ENCODE data around the gene SMYD3. TPM values are rescaled to one million over a fixed set of nuclear protein-coding genes. Genes with fewer than 3 reads are reported as not detected.

Gene SMYD3
- total RNA-seq, 2 donors from 2014 or later, result 13.5 to 20.8 TPM

DNA sequence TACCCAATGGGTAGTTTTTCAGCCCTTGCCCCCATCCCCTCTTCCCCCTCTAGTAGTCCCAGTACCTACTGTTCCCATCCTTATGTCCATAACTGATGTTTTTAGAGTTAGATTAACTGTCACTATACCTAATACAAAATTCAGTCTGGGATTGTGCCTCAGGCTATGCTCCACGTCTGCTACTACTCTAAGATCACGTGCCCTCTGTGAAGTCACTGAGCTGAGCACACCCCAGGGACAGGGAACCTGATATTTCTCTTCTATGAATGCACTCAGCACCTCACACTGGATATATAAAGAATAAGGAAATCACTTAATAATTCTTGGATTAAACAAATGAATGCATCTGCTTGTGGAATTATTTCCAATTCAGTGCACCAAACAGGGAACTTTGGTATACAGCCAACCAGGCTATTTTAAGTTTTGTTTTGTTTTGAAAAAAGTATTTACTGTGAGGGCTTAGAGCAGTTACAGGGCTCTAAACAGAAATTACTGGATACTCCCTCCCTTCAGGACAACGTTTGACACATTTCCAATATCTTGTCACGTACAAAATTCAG lies 307.9 kb downstream of the SMYD3 start:
- 73 to 80% methylated on average over 4 of the region's 4 CpGs for WGBS, 2 donors
- intact Hi-C loops (cut with DNase I), result no loop called here
- H3K4me1 ChIP-seq, result no peaks in the 10 kb centered on the region

DNA sequence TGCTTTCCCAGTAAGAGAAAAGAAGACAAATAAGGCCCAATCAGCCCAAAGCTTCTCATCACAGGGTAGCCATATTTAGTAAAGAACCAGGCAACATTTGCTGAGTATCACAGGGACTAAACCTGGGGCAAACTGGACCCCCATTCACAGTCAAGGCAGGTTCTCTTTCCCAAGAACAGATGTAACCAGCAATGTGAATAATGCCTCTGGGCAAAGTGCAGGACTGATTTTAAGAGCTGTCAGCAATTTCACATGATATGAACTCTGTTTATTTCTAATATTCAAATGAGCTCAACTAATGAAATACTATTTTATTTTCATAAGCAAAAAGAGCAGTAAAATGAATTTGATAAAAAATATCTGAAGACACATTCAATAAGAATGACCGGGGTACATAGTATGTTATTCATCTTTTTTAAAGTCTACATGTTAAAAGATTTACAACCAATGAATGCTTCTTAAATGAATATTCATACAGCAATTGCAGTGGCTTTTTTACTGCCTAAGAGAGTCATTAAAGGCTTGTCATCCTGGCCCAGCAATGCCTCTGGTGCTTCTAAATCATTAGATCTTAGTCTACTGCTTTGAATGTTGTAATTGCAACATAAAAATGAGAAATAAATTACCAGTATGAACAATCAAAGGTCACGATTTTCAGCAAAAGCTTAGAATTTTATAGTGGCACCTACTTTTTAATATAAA lies 308.8 kb downstream of the SMYD3 start:
- intact Hi-C loops (cut with DNase I), result no loop called here
- DNase-seq (no peak), ATAC-seq (no peak)
- 77 to 90% methylated on average over 2 of the region's 2 CpGs for WGBS, 2 donors
- no peak overlapping the region for H3K4me3 ChIP-seq
- no peaks in the 10 kb centered on the region for H3K27me3 ChIP-seq
- H3K9me3 ChIP-seq, result no peaks in the 10 kb centered on the region
- H3K4me1 ChIP-seq, result no peaks in the 10 kb centered on the region
- no peaks in the 10 kb centered on the region for H3K36me3 ChIP-seq (replicated peaks in 1 of 2; ENCODE audit: insufficient read depth in 1 of 2, low read depth in 2 of 2)
- H3K27ac ChIP-seq, result no peak overlapping the region
- TF ChIP-seq, protein P1, sequence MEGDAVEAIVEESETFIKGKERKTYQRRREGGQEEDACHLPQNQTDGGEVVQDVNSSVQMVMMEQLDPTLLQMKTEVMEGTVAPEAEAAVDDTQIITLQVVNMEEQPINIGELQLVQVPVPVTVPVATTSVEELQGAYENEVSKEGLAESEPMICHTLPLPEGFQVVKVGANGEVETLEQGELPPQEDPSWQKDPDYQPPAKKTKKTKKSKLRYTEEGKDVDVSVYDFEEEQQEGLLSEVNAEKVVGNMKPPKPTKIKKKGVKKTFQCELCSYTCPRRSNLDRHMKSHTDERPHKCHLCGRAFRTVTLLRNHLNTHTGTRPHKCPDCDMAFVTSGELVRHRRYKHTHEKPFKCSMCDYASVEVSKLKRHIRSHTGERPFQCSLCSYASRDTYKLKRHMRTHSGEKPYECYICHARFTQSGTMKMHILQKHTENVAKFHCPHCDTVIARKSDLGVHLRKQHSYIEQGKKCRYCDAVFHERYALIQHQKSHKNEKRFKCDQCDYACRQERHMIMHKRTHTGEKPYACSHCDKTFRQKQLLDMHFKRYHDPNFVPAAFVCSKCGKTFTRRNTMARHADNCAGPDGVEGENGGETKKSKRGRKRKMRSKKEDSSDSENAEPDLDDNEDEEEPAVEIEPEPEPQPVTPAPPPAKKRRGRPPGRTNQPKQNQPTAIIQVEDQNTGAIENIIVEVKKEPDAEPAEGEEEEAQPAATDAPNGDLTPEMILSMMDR (IDR thresholded peaks at IDR 0.05), result no peak
- no peak for TF ChIP-seq POLR2A (IDR thresholded peaks at IDR 0.05)

More for the DNA sequence above, 307.9 kb downstream of the SMYD3 start:
- no peaks in the 10 kb centered on the region for H3K9me3 ChIP-seq
- no peak overlapping the region for H3K4me3 ChIP-seq
- H3K27ac ChIP-seq, result no peak overlapping the region
- no peak for DNase-seq
- no peak for ATAC-seq
- no peaks in the 10 kb centered on the region for H3K27me3 ChIP-seq
- TF ChIP-seq, protein P1 (IDR thresholded peaks at IDR 0.05), result no peak
- TF ChIP-seq POLR2A (IDR thresholded peaks at IDR 0.05), result no peak
- H3K36me3 ChIP-seq (replicated peaks in 1 of 2; ENCODE audit: insufficient read depth in 1 of 2, low read depth in 2 of 2), result no peaks in the 10 kb centered on the region

DNA sequence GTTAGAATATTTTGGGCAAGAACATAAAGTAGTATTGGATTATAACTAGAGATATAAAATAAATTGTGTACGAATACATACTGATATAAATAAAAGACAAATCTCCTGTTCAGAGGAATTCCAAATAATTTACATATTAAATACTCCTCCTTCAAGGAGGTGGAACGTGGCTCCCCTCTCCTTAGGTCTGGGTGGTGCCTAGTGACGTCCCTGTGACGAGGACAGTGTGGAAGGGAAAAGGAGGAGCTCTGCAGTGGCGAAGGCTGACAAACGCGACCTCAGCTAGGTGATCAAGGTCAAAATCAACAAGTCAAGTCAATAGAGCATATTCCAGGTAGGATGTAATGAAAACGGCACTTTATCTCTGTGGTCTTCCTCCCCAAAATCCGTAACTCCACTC lies 310.0 kb downstream of the SMYD3 start:
- no peak for ATAC-seq
- intact Hi-C loops (cut with DNase I), result no loop called here
- Histone ChIP-seq H3K36me3 (replicated peaks in 1 of 2; ENCODE audit: insufficient read depth in 1 of 2, low read depth in 2 of 2) (no peaks in the 10 kb centered on the region), H3K9me3 (no peaks in the 10 kb centered on the region), H3K27me3 (no peaks in the 10 kb centered on the region), H3K27ac (no peak overlapping the region), H3K4me1 (no peaks in the 10 kb centered on the region), H3K4me3 (no peak overlapping the region)
- WGBS, 2 donors, result 87 to 90% methylated on average over 9 of the region's 9 CpGs
- TF ChIP-seq, protein P1 (IDR thresholded peaks at IDR 0.05), result no peak
- no peak for TF ChIP-seq POLR2A (IDR thresholded peaks at IDR 0.05)
- no peak for DNase-seq

DNA sequence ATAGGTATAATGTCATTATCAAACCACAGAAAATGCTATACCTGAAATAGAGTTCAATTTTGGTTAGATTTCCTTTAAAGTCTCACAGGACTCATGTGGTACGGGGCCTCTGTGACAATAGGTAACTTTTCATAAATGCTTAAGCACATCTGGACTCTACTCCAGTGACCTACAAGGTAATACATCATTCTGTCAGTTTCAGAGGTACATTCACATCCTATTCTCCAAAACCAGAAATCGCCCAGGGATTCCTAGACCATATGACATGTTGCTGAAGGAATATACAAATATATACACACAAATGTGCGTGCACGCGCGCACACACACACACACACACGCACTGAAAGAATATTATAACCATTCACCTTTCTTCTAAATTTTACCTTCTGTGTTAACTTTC lies 311.8 kb downstream of the SMYD3 start:
- Histone ChIP-seq H3K4me3 (no peak overlapping the region), H3K9me3 (no peaks in the 10 kb centered on the region), H3K4me1 (no peaks in the 10 kb centered on the region), H3K36me3 (replicated peaks in 1 of 2; ENCODE audit: insufficient read depth in 1 of 2, low read depth in 2 of 2) (no peaks in the 10 kb centered on the region), H3K27me3 (no peaks in the 10 kb centered on the region), H3K27ac (no peak overlapping the region)
- DNase-seq (no peak), ATAC-seq (no peak)
- WGBS, 2 donors, result 88 to 94% methylated on average over 7 of the region's 7 CpGs
- TF ChIP-seq, protein P1 (IDR thresholded peaks at IDR 0.05), result no peak
- TF ChIP-seq POLR2A (IDR thresholded peaks at IDR 0.05), result no peak
- intact Hi-C loops (cut with DNase I), result no loop called here

DNA sequence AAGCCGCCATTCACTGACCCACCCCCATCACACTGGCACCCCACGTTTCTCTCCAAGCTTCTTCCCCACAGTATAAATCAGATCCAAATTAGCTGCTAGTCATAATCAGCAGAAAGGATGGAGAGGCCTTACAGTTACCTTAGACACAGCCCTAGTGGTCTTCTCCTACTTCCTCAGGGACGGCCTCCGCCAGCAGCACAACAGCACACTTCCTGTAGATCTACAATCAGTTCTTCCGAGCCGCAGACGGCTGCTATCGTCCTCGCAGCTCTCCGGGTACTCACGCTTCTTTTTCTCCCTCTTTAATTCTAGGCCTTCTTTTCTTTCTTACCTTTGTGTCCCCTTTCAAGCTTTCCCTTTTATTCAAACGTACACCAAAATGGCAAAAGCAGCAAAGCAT lies 313.5 kb downstream of the SMYD3 start:
- 90 to 94% methylated on average over 12 of the region's 12 CpGs for WGBS, 2 donors
- no peak for TF ChIP-seq POLR2A (IDR thresholded peaks at IDR 0.05)
- TF ChIP-seq, protein P1 (IDR thresholded peaks at IDR 0.05), result no peak
- Histone ChIP-seq H3K4me1 (no peaks in the 10 kb centered on the region), H3K36me3 (replicated peaks in 1 of 2; ENCODE audit: insufficient read depth in 1 of 2, low read depth in 2 of 2) (no peaks in the 10 kb centered on the region), H3K4me3 (no peak overlapping the region), H3K27ac (no peak overlapping the region), H3K9me3 (no peaks in the 10 kb centered on the region), H3K27me3 (no peaks in the 10 kb centered on the region)
- DNase-seq, result no peak
- ATAC-seq, result no peak
- intact Hi-C loops (cut with DNase I), result no loop called here
